ENCODE measurements around the gene RANBP17. TPM values are rescaled to one million over a fixed set of nuclear protein-coding genes. Genes with fewer than 3 reads are reported as not detected.
"Not testable (repeated sequence)": the region's sequence is repeated elsewhere in the genome, so short reads cannot be mapped to it uniquely, and the experiment has no call there.

Gene RANBP17
- 5.7 and 9.6 TPM in 2 replicates for total RNA-seq

- DNase-seq (ENCODE audit: low read depth) = no peak
Measured at GRCh38 chr5:170861917-170862766, at the start of gene RANBP17. Gene RANBP17, plus strand, starts transcription at chr5:170862018.

- DNase-seq (ENCODE audit: low read depth) = no peak
Measured at GRCh38 chr5:170813231-170813630, 48.6 kb upstream of the RANBP17 start.

- no peak for DNase-seq (ENCODE audit: low read depth)
Measured at GRCh38 chr5:170817195-170817594, 44.6 kb upstream of the RANBP17 start.

GRCh38 chr5:170818232-170818631 is 43.6 kb upstream of the RANBP17 start:
- no peak for DNase-seq (ENCODE audit: low read depth)

GRCh38 chr5:170819824-170820223 is 42.0 kb upstream of the RANBP17 start:
- no peak for DNase-seq (ENCODE audit: low read depth)

- no peak for DNase-seq (ENCODE audit: low read depth)
Measured at GRCh38 chr5:170821257-170821800, 40.5 kb upstream of the RANBP17 start.

GRCh38 chr5:170826117-170826516 is 35.7 kb upstream of the RANBP17 start:
- DNase-seq (ENCODE audit: low read depth) = no peak

GRCh38 chr5:170832241-170832640 is 29.6 kb upstream of the RANBP17 start:
- no peak for DNase-seq (ENCODE audit: low read depth)

- not testable (repeated sequence) for DNase-seq (ENCODE audit: low read depth)
Measured at GRCh38 chr5:170833981-170834380, 27.8 kb upstream of the RANBP17 start.

GRCh38 chr5:170836226-170836625 is 25.6 kb upstream of the RANBP17 start:
- no peak for DNase-seq (ENCODE audit: low read depth)

- no peak for DNase-seq (ENCODE audit: low read depth)
Measured at GRCh38 chr5:170843870-170844269, 17.9 kb upstream of the RANBP17 start.

- no peak for DNase-seq (ENCODE audit: low read depth)
Measured at GRCh38 chr5:170844651-170845050, 17.2 kb upstream of the RANBP17 start.

- no peak for DNase-seq (ENCODE audit: low read depth)
Measured at GRCh38 chr5:170846416-170846815, 15.4 kb upstream of the RANBP17 start.

- no peak for DNase-seq (ENCODE audit: low read depth)
Measured at GRCh38 chr5:170846846-170847245, 15.0 kb upstream of the RANBP17 start.

- DNase-seq (ENCODE audit: low read depth) = peak; percentile 22
Measured at GRCh38 chr5:170848033-170848432, 13.8 kb upstream of the RANBP17 start.

GRCh38 chr5:170849374-170849773 is 12.4 kb upstream of the RANBP17 start:
- DNase-seq (ENCODE audit: low read depth) = no peak

- DNase-seq (ENCODE audit: low read depth) = no peak
Measured at GRCh38 chr5:170854566-170854965, 7.3 kb upstream of the RANBP17 start.

GRCh38 chr5:170857066-170857465 is 4.8 kb upstream of the RANBP17 start:
- DNase-seq (ENCODE audit: low read depth) = no peak

- DNase-seq (ENCODE audit: low read depth) = no peak
Measured at GRCh38 chr5:170860415-170860814, 1.4 kb upstream of the RANBP17 start.

- DNase-seq (ENCODE audit: low read depth) = no peak
Measured at GRCh38 chr5:170860818-170861666, 776 bp upstream of the RANBP17 start.

GRCh38 chr5:170861667-170861916 is 226 bp upstream of the RANBP17 start:
- DNase-seq (ENCODE audit: low read depth) = no peak

GRCh38 chr5:170863646-170864045 is 1.8 kb downstream of the RANBP17 start:
- no peak for DNase-seq (ENCODE audit: low read depth)

- no peak for DNase-seq (ENCODE audit: low read depth)
Measured at GRCh38 chr5:170865622-170866021, 3.8 kb downstream of the RANBP17 start.

Data from renal cortical epithelial cell (primary cell).